HEK293T (cell line): ENCODE data around the gene TEK.
A peak's percentile ranks its signal among the peaks of the same experiment; 100 is the strongest.

ENCODE experiments used
- CTCF ChIA-PET: fragments of 350-600 bp; formaldehyde crosslinking; extraction: SDS; loops from one replicate; lab custom pipeline; 2021; ENCODE audit warnings: antibody characterized with exemption, inconsistent platforms; lab: Yijun Ruan, JAX
- POLR2A ChIA-PET: fragments of 350-600 bp; formaldehyde crosslinking; extraction: SDS; loops from one replicate; lab custom pipeline; 2020; ENCODE audit warnings: antibody characterized with exemption, inconsistent platforms; lab: Yijun Ruan, JAX
- DNase-seq: peaks from one replicate; pipeline ENCODE4 v3.0.0; 2012; ENCODE audit warnings: mixed read lengths; ENCODE audit errors: extremely low spot score
- ARNT ChIP-seq: fragments of 450-650 bp; IDR thresholded peaks from 2 replicates; pipeline ENCODE4 v1.6.1; 2017; ENCODE audit warnings: mild to moderate bottlenecking
- BHLHE40 ChIP-seq: fragments of 450-650 bp; IDR thresholded peaks from 2 replicates; pipeline ENCODE4 v1.6.1; 2016; ENCODE audit warnings: mild to moderate bottlenecking, moderate library complexity, borderline replicate concordance
- CTBP1 ChIP-seq: fragments of 450-650 bp; IDR thresholded peaks from 2 replicates; pipeline ENCODE4 v1.6.1; 2016; ENCODE audit warnings: borderline replicate concordance
- ELF4 ChIP-seq: fragments of 450-650 bp; IDR thresholded peaks from 2 replicates; pipeline ENCODE4 v1.6.1; 2017; ENCODE audit warnings: antibody characterized with exemption
- FOXA1 ChIP-seq: fragments of 450-650 bp; IDR thresholded peaks from 2 replicates; pipeline ENCODE4 v1.6.1; 2016; ENCODE audit warnings: mild to moderate bottlenecking
- FOXK2 ChIP-seq: fragments of 450-650 bp; IDR thresholded peaks from 2 replicates; pipeline ENCODE4 v1.6.1; 2016; ENCODE audit warnings: mild to moderate bottlenecking
- FOXM1 ChIP-seq: fragments of 450-650 bp; IDR thresholded peaks from 2 replicates; pipeline ENCODE4 v1.6.1; 2017; ENCODE audit warnings: mild to moderate bottlenecking, borderline replicate concordance
- HDGF ChIP-seq: fragments of 450-650 bp; IDR thresholded peaks from 2 replicates; pipeline ENCODE4 v1.6.1; 2017; ENCODE audit warnings: antibody characterized with exemption, borderline replicate concordance
- L3MBTL2 ChIP-seq: fragments of 450-650 bp; conservative IDR thresholded peaks from 2 replicates; pipeline ENCODE4 v1.6.1; 2016; ENCODE audit warnings: mild to moderate bottlenecking
- LEF1 ChIP-seq: fragments of 450-650 bp; IDR thresholded peaks from 2 replicates; pipeline ENCODE4 v1.6.1; 2017; ENCODE audit warnings: mild to moderate bottlenecking, borderline replicate concordance
- NFRKB ChIP-seq: fragments of 450-650 bp; IDR thresholded peaks from 2 replicates; pipeline ENCODE4 v1.6.1; 2016; ENCODE audit warnings: mild to moderate bottlenecking, moderate library complexity
- SP1 ChIP-seq: fragments of 450-650 bp; IDR thresholded peaks from 2 replicates; pipeline ENCODE4 v1.6.1; 2017
- SUZ12 ChIP-seq: fragments of 450-650 bp; IDR thresholded peaks from 2 replicates; pipeline ENCODE4 v1.6.1; 2016; ENCODE audit warnings: mild to moderate bottlenecking
- TARDBP ChIP-seq: fragments of 450-650 bp; IDR thresholded peaks from 2 replicates; pipeline ENCODE4 v1.6.1; 2016
- ZNF384 ChIP-seq: fragments of 450-650 bp; IDR thresholded peaks from 2 replicates; pipeline ENCODE4 v1.6.1; 2016
- TF ChIP-seq, protein P1 (sequence below): fragments of 450-650 bp; IDR thresholded peaks from 2 replicates; pipeline ENCODE4 v1.6.1; 2016

TEK gene

DNA sequence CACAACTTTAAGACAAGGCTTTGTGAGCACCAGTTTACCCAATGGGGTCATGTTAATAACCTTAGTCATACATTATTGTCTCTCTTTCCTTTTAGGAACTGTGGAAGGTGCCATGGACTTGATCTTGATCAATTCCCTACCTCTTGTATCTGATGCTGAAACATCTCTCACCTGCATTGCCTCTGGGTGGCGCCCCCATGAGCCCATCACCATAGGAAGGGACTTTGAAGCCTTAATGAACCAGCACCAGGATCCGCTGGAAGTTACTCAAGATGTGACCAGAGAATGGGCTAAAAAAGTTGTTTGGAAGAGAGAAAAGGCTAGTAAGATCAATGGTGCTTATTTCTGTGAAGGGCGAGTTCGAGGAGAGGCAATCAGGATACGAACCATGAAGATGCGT lies 48.7 kb downstream of the TEK start:
- DNase-seq: no peak
- CTCF ChIA-PET: no interaction called here
- POLR2A ChIA-PET: no interaction called here
- TF ChIP-seq FOXM1 (no peak), SP1 (no peak), HDGF (no peak), ZNF384 (no peak), L3MBTL2 (no peak), FOXA1 (no peak), ARNT (no peak), NFRKB (no peak), FOXK2 (no peak), CTBP1 (no peak), ELF4 (no peak), SUZ12 (no peak), TARDBP (no peak), BHLHE40 (no peak)

DNA sequence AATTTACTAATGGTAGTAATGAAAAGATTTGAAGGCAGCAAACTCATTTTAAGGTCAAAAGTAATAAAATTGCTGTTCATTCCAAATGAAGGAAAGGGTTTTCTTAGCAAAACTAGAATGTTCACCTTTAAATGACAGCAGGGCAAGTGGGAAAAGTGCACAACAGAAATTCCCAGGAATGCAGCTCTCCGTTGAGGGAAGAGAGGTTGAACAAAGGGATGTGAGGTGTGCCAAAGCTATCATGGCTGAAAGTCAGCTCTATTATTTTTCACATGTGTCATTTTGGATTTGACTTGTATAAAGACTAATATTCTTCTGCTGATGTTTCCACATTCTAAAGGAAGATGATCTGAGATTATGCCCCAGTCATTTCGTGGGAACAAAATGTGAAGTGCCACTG lies 51.6 kb downstream of the TEK start:
- TF ChIP-seq LEF1 (no peak), ZNF384 (no peak), SP1 (no peak), CTBP1 (no peak), TARDBP (no peak), BHLHE40 (no peak), HDGF (no peak), NFRKB (no peak), FOXA1 (no peak), ARNT (no peak), FOXM1 (no peak), FOXK2 (no peak), SUZ12 (no peak), ELF4 (no peak), L3MBTL2 (no peak)
- TF ChIP-seq, protein P1, sequence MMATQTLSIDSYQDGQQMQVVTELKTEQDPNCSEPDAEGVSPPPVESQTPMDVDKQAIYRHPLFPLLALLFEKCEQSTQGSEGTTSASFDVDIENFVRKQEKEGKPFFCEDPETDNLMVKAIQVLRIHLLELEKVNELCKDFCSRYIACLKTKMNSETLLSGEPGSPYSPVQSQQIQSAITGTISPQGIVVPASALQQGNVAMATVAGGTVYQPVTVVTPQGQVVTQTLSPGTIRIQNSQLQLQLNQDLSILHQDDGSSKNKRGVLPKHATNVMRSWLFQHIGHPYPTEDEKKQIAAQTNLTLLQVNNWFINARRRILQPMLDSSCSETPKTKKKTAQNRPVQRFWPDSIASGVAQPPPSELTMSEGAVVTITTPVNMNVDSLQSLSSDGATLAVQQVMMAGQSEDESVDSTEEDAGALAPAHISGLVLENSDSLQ: no peak
- CTCF ChIA-PET: no interaction called here
- no peak for DNase-seq
- POLR2A ChIA-PET: no interaction called here

DNA sequence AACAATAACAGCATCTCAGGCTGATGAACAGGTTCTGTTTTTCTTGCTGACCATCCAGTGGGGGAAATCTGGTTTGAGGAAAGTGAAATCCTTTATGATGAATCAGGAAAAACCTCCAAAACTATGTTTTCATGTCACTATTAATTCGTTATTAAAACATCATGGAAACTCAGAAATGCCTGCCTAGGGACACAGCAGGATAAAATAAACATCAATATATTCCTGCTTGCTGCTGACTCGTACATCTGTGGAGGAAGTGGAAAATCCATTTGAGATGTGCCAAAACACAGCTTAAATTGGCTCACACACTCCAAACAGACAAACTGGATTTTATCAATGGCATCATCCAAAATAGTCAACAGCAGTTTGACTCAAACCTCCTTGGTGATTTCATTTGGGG lies 53.0 kb downstream of the TEK start:
- POLR2A ChIA-PET: no interaction called here
- TF ChIP-seq HDGF (no peak), FOXK2 (no peak)
- CTCF ChIA-PET: no interaction called here
- DNase-seq: no peak

DNA sequence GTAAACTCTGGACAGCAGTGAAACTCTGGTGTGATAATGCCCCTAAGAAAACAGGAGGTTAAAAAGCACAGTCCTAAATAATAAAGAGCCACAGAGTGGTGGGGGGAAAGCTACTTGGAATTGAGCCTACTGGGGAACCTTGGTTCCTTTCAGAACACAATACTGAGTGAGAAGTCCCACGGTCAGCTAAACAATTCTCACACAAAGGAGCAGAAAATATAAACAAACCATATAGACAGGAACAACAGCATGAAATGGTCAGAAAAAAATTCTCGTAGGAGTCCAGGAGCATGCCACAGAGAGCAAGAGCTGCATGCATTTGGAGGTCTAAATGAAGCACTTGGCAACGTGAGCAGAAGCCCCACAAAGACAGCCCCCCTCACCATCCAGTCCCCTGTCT lies 56.0 kb downstream of the TEK start:
- ChIA-PET CTCF (no interaction called here), POLR2A (no interaction called here)
- no peak for DNase-seq
- TF ChIP-seq, protein P1: no peak
- TF ChIP-seq LEF1: no peak
- TF ChIP-seq BHLHE40: no peak
- no peak for TF ChIP-seq ARNT
- TF ChIP-seq NFRKB: no peak
- no peak for TF ChIP-seq FOXM1
- TF ChIP-seq ZNF384: no peak
- TF ChIP-seq TARDBP: no peak
- no peak for TF ChIP-seq FOXA1
- no peak for TF ChIP-seq CTBP1
- TF ChIP-seq SP1: no peak
- no peak for TF ChIP-seq HDGF
- TF ChIP-seq SUZ12: no peak
- TF ChIP-seq L3MBTL2: no peak
- no peak for TF ChIP-seq ELF4
- no peak for TF ChIP-seq FOXK2

DNA sequence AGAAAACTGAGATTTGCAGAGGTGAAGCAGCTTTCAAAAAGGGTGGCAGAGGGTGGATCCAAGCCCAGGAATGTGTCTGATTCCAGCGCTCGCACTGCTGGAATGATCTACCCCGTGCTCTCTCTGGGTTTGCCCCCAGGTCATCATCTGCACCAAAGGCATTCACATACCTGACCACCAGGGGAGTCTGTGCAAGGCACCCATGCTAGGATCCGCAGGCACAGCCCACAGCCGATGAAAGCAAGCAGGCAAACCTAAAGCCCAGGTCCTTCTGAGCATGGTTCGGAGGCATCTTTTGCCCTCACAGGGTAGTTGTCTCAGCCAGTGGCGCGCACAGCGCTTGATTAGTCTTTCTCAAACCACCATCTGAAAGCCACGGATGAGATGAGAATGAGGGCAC lies 56.6 kb downstream of the TEK start:
- no peak for TF ChIP-seq L3MBTL2
- TF ChIP-seq SUZ12: no peak
- TF ChIP-seq FOXK2: no peak
- no peak for TF ChIP-seq ARNT
- TF ChIP-seq HDGF: no peak
- TF ChIP-seq CTBP1: no peak
- TF ChIP-seq NFRKB: no peak
- no peak for TF ChIP-seq FOXM1
- TF ChIP-seq ZNF384: no peak
- no peak for TF ChIP-seq LEF1
- TF ChIP-seq FOXA1: no peak
- no peak for TF ChIP-seq SP1
- TF ChIP-seq, protein P1: no peak

DNA sequence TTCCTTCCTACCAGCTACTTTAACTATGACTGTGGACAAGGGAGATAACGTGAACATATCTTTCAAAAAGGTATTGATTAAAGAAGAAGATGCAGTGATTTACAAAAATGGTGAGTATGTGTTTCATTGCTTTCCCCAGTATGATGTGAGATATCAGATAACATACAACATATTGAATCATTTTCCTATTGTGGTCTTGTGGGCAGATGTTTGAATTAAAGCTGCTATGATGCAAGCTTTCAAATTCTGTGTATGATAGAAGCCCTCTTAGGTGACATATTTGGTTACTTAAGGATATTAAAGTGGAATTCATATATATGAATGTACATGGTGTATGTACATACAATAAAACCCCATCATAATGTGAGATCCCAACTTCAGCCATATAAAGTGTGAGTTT lies 59.5 kb downstream of the TEK start:
- TF ChIP-seq L3MBTL2 (no peak), NFRKB (no peak), ELF4 (no peak)
- ChIA-PET POLR2A (no interaction called here), CTCF (no interaction called here)
- DNase-seq: no peak

More for the DNA sequence above, 56.6 kb downstream of the TEK start:
- ChIA-PET CTCF (interaction anchor here (0.6 kb wide), 1 partner anchor 52 kb away, joined by 3 read pairs; no protein-coding TSS in a partner anchor), POLR2A (no interaction called here)
- DNase-seq: peak; percentile 44

DNA sequence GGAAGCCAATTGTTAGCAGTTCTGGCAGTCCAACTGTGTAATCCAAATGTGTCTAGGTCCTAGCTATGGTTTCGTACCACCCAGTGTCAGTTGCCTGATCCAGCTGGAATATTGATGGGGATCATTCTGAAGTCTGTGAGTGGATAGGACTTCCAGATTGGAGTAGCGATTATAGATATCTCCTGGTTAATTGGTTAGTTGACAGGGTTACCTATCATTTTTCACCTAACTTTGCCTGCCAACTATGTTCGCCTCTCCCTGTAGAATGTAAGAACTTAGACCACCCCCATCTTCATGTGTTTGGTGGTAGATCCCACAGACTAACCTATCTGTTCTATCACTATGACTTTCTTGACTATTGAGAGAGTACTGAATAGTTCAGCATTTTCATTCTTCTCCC lies 59.9 kb downstream of the TEK start:
- ChIA-PET CTCF (no interaction called here), POLR2A (no interaction called here)
- no peak for TF ChIP-seq FOXA1
- TF ChIP-seq NFRKB: no peak
- TF ChIP-seq ELF4: no peak
- DNase-seq: no peak
